OCI-LY3 (cell line): ENCODE data around the gene HOXB6.

Source experiments
- H2AFZ ChIP-seq: fragments of 200-600, 300-600 bp; shearing (Covaris generic); 2 replicates; pipeline ENCODE4 v1.6.0; 2014; ENCODE audit warnings: antibody characterized with exemption, low read depth, low read length
- H3K27ac ChIP-seq: fragments of 200-600, 300-600 bp; sonication (generic); 2 replicates; pipeline ENCODE4 v1.5.1; 2014; ENCODE audit warnings: mild to moderate bottlenecking, low read length, moderate library complexity, mixed read lengths
- H3K27me3 ChIP-seq: fragments of 200-600, 300-600 bp; sonication (generic); 2 replicates; pipeline ENCODE4 v1.6.1; 2014; ENCODE audit warnings: low read depth, low read length, mixed read lengths
- H3K36me3 ChIP-seq: fragments of 200-600, 300-600 bp; sonication (generic); replicated peaks from 2 replicates; pipeline ENCODE3; 2014; ENCODE audit warnings: low read depth, low read length, mixed read lengths
- H3K4me1 ChIP-seq: fragments of 300-600, 200-600 bp; sonication (generic); 2 replicates; pipeline ENCODE4 v1.6.1; 2014; ENCODE audit warnings: low read length, mixed read lengths
- H3K4me2 ChIP-seq: fragments of 200-600, 300-600 bp; sonication (generic); 2 replicates; pipeline ENCODE4 v1.6.1; 2014; ENCODE audit warnings: low read length, mixed read lengths
- H3K4me3 ChIP-seq: fragments of 300-600, 200-600 bp; sonication (generic); 2 replicates; pipeline ENCODE4 v1.5.1; 2014; ENCODE audit warnings: antibody characterized with exemption, mild to moderate bottlenecking, low read length, moderate library complexity
- H3K79me2 ChIP-seq: fragments of 300-600, 200-600 bp; shearing (Covaris generic); 2 replicates; pipeline ENCODE4 v1.6.1; 2014; ENCODE audit warnings: mild to moderate bottlenecking, low read length, mixed read lengths
- H3K9ac ChIP-seq: fragments of 300-600, 200-600 bp; shearing (Covaris generic); 2 replicates; pipeline ENCODE4 v1.6.0; 2014; ENCODE audit warnings: mild to moderate bottlenecking, low read length, moderate library complexity
- H3K9me3 ChIP-seq: fragments of 200-600, 300-600 bp; shearing (Covaris generic); 2 replicates; pipeline ENCODE4 v1.6.1; 2014; ENCODE audit warnings: low read length, mixed read lengths; ENCODE audit not compliant: insufficient read depth
- H4K20me1 ChIP-seq: fragments of 200-600, 300-600 bp; sonication (generic); 2 replicates; pipeline ENCODE4 v1.6.1; 2016; ENCODE audit warnings: low read length, mixed read lengths; ENCODE audit not compliant: insufficient read depth
- CTCF ChIP-seq: fragments of 200-600, 300-600 bp; sonication (generic); IDR thresholded peaks from 2 replicates; pipeline ENCODE4 v1.5.1; 2014; ENCODE audit warnings: antibody characterized with exemption, low read length, low read depth
- EZH2phosphoT487 ChIP-seq: fragments of 200-600 bp; shearing (Covaris generic); IDR thresholded peaks from 2 replicates; pipeline ENCODE4 v1.6.1; 2018; ENCODE audit warnings: antibody characterized with exemption, mixed run types, low read depth

Gene HOXB6

GRCh38 chr17:48646183-48647102 is 41.7 kb upstream of the HOXB6 start:
- H3K4me1 ChIP-seq = no peaks in the 10 kb centered on the region
- H3K36me3 ChIP-seq = no peaks in the 10 kb centered on the region
- H3K79me2 ChIP-seq = no peaks in the 10 kb centered on the region
- no peak overlapping the region for H3K27ac ChIP-seq
- no peaks in the 10 kb centered on the region for H3K9me3 ChIP-seq
- H3K4me2 ChIP-seq = no peak overlapping the region
- no peak overlapping the region for H3K9ac ChIP-seq
- H4K20me1 ChIP-seq = no peaks in the 10 kb centered on the region
- H3K4me3 ChIP-seq = no peak overlapping the region
- TF ChIP-seq EZH2phosphoT487 (no peak), CTCF (no peak)
- H2AFZ ChIP-seq = no peak overlapping the region
- H3K27me3 ChIP-seq = no peaks in the 10 kb centered on the region

GRCh38 chr17:48645639-48646182 is 40.9 kb upstream of the HOXB6 start:
- no peaks in the 10 kb centered on the region for H3K36me3 ChIP-seq
- no peak overlapping the region for H3K4me2 ChIP-seq
- H3K9me3 ChIP-seq = no peaks in the 10 kb centered on the region
- no peaks in the 10 kb centered on the region for H3K27me3 ChIP-seq
- H4K20me1 ChIP-seq = no peaks in the 10 kb centered on the region
- no peak overlapping the region for H2AFZ ChIP-seq
- no peak overlapping the region for H3K27ac ChIP-seq
- no peak for TF ChIP-seq EZH2phosphoT487
- no peak for TF ChIP-seq CTCF
- no peak overlapping the region for H3K9ac ChIP-seq
- H3K4me3 ChIP-seq = no peak overlapping the region
- H3K79me2 ChIP-seq = no peaks in the 10 kb centered on the region
- H3K4me1 ChIP-seq = no peaks in the 10 kb centered on the region

- Histone ChIP-seq H3K4me1 (no peaks in the 10 kb centered on the region), H3K79me2 (no peaks in the 10 kb centered on the region), H3K9ac (no peak overlapping the region), H3K36me3 (no peaks in the 10 kb centered on the region), H3K27ac (no peak overlapping the region), H3K4me2 (no peak overlapping the region), H2AFZ (no peak overlapping the region), H3K4me3 (no peak overlapping the region), H3K9me3 (no peaks in the 10 kb centered on the region), H3K27me3 (peaks cover 5% of the 10 kb centered on the region; the same call in 1 of the 2 replicates), H4K20me1 (no peaks in the 10 kb centered on the region)
- no peak for TF ChIP-seq EZH2phosphoT487
- no peak for TF ChIP-seq CTCF
Observed at GRCh38 chr17:48644910-48645557, 40.2 kb upstream of the HOXB6 start.

- Histone ChIP-seq H3K36me3 (no peaks in the 10 kb centered on the region), H3K4me2 (no peak overlapping the region), H3K27me3 (peaks cover 11% of the 10 kb centered on the region; the same call in 1 of the 2 replicates), H4K20me1 (no peaks in the 10 kb centered on the region), H3K4me3 (no peak overlapping the region), H3K9ac (no peak overlapping the region), H3K27ac (no peak overlapping the region), H3K79me2 (no peaks in the 10 kb centered on the region), H3K4me1 (no peaks in the 10 kb centered on the region), H2AFZ (no peak overlapping the region), H3K9me3 (no peaks in the 10 kb centered on the region)
- TF ChIP-seq EZH2phosphoT487 (no peak), CTCF (no peak)
Observed at GRCh38 chr17:48644159-48644558, 39.4 kb upstream of the HOXB6 start.
